ENCODE results near the gene BAZ2A.
"Not testable (repeated sequence)": the region's sequence is repeated elsewhere in the genome, so short reads cannot be mapped to it uniquely, and the experiment has no call there.

BAZ2A gene

DNA sequence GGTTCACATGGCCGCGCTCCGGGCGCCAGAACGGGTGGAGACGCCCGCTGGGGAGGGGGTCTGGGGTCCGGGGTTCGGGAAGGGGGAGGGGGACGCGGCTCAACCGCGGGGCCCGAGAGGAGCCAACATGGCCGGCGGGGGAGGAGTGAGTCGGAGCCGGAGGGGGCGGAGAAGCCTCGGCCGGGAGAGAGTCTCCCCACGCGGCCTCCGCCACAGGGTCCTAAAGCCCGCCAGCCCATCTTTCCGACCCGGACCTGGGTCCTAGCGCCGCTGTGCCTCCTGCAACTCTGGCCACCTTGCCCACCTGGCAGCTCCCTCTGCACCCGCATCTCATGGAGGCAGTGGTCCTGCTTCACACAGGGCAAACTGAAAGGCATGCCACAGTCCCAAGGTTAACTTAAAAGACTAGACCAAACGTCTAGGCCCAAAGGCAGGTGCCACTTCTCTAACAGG is at the start of gene BAZ2A:
Gene BAZ2A (minus strand): TSS at position 147 of the 453 bp plus-strand sequence. CDS start 12,796 bp downstream, outside the sequence.
- peak; percentile 68 to 75 for DNase-seq (ENCODE audit: low read depth in 2 of 2)

DNA sequence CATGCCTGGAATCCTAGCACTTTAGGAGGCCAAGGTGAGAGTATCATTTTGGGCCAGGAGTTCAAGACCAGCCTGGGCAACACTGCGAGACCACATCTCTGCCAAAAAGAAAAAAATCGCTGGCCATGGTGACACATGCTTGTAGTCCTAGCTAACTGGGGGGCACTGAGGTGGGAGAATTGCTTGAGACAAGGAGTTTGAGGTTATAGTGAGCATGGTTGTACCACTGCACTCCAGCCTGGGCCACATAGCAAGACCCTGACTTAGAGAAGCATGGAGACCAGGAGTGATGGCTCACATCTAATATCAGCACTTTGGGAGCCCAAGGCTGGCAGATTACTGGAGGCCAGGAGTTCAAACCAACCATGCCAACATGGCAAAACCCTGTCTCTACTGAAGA is 48.7 kb upstream of the BAZ2A start:
- DNase-seq (ENCODE audit: low read depth in 2 of 2) = no peak

DNA sequence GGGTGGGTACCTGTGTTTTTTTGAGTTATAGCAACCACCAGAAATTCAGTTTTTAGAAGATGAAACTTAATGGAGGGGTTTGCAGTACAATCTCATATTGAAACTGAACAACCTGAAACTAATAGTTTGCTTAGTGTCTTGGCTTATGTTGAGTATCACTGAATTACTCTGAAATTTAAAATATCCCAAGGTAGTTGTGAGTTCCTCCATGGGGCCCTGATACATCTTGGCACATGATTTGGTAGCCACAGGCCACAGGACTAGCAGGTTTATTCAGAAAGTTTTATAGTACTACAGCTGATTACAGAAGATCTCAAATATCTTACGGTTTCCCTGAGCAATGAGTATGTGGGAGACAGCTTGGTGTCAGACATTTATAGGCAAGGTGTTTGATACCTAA is 47.6 kb upstream of the BAZ2A start:
- no peak for DNase-seq (ENCODE audit: low read depth in 2 of 2)

DNA sequence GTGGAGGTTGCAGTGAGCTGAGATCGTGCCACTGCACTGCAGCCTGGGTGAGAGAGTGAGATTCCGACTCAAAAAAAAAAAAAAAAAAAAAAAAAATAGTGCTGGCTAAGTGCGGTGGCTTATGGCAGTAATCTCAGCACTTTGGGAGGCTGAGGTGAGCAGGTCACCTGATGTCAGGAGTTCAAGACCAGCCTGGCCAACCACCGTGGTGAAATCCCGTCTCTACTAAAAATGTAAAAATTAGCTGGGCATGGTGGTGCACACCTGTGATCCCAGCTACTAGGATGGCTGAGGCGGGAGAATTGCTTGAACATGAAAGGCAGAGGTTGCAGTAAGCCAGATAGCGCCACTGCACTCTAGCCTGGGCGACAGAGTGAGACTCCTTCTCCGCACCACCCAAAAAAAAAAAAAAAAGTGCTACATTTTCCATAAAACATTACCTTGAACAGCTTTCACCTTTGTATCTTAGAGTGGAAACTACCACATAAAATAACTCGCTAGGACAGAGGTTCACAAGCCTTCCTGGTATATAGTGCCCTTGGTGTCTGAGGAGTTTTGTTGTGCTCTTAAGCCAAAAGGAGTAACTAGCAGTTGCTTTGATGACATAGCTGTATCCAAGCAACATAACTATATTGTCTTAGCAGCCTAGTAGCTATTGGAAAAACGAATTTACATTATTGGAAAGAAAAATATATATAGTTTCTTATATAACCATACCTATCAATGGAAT is 46.9 kb upstream of the BAZ2A start:
- DNase-seq (ENCODE audit: low read depth in 2 of 2) = no peak

DNA sequence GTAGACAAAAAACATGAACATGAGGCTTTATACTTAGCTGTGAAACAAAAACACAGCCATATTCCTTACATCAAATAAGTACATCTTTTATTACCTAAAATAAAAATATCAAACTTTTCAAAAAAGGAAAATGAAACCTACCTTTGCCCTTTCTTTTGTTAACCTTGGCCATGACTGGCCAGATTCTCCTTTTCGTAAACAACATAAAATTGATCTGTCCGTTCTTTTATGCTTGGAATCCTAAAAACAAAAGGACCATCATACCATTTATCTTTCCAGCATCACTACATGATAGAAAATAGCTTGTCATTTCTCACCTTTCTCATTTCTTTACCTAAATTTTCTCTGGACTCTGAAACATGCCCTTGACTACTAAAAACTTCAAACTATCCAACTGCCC is 41.5 kb upstream of the BAZ2A start:
- no peak for DNase-seq (ENCODE audit: low read depth in 2 of 2)

DNA sequence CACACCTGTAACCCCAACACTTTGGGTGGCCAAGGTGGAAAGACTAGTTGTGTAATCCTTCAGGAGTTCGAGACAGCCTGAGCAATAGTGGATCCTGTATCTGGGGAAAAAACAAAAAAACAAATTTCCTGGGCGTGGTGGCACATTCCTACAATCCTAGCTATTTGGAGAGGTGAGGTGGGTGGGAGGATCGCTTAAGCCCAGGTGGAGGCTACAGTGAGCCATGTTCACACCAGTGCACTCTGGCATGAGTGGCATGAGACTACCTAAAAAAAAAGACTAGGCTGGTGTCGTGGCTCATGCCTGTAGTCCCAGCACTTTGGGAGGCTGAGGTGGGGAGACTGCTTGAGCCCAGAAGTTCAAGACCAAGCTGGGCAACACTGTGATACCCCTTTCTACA is 40.7 kb upstream of the BAZ2A start:
- no peak for DNase-seq (ENCODE audit: low read depth in 2 of 2)

DNA sequence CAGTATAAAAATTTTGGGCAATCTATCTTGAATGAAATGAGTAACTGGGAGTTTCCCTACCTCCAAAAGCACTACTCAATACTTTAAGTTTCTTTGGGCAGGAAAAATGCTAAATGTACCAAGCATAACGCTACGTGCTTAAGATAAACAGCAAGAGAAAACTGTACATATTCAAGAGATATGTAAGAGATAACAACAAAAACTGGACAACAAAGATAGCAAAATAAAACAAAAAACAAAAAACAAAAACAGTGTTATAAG is 38.0 kb upstream of the BAZ2A start:
- no peak for DNase-seq (ENCODE audit: low read depth in 2 of 2)

DNA sequence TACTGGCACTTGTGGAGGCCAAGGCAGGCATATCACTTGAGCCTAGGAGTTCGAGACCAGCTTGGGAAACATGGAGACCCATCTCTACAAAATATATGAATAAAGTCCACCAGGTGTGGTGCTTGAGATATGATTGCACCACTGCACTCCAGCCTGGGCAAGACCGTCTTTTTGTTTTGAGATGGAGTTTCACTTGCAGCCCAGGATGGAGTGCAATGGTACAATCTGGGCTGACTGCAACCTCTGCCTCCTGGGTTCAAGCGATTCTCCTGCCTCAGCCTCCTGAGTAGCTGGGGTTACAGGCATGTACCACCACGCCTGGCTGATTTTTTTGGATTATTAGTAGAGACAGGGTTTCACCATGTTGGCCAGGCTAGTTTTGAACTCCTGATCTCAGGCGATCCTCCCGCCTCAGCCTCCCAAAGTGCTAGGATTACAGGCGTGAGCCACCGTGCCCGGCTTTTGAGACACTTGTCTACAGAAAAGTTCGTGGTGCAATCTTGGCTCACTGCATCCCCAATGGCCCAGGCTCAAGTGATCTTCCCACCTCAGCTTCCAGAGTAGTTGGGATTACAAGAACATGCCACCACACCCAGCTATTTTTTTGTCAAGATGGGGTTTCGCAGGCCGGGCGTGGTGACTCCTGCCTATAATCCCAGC is 32.0 kb upstream of the BAZ2A start:
- DNase-seq (ENCODE audit: low read depth in 2 of 2) = no peak

DNA sequence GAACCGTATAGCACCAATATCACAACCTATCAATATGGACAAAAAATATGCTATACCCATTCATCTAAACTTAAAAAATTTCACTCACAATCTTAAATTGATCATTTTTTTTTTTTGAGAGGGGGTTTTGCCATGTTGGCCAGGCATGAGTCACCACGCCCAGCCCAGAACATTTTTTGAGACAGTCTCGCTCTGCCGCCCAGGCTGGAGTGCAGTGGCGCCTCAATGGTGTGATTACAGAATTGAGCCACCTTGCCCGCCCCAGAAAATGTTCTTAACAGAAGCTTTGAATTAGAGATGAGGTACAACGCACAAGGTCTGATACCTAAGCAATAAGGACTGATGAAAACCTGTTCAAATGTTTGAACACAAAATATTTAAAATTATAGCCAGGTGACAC is 31.4 kb upstream of the BAZ2A start:
- DNase-seq (ENCODE audit: low read depth in 2 of 2) = no peak

DNA sequence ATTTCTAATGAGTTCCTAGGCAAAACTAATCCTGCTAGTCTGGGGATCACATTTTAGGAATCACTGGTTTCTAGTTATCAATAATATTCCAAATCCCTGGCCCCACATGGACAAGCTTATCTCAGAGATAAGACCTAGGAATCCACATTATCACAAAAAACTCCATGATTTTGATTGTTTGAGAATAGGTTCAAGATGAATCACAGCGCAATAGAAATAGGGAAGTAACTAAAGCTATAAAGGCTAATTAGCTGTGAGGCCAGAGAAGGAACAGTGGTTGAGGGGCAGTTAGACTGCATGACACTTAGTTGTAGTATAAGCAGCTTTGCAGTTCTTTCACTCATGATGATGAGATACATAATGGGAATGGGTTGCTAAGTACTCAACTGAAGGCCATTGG is 28.8 kb upstream of the BAZ2A start:
- no peak for DNase-seq (ENCODE audit: low read depth in 2 of 2)

DNA sequence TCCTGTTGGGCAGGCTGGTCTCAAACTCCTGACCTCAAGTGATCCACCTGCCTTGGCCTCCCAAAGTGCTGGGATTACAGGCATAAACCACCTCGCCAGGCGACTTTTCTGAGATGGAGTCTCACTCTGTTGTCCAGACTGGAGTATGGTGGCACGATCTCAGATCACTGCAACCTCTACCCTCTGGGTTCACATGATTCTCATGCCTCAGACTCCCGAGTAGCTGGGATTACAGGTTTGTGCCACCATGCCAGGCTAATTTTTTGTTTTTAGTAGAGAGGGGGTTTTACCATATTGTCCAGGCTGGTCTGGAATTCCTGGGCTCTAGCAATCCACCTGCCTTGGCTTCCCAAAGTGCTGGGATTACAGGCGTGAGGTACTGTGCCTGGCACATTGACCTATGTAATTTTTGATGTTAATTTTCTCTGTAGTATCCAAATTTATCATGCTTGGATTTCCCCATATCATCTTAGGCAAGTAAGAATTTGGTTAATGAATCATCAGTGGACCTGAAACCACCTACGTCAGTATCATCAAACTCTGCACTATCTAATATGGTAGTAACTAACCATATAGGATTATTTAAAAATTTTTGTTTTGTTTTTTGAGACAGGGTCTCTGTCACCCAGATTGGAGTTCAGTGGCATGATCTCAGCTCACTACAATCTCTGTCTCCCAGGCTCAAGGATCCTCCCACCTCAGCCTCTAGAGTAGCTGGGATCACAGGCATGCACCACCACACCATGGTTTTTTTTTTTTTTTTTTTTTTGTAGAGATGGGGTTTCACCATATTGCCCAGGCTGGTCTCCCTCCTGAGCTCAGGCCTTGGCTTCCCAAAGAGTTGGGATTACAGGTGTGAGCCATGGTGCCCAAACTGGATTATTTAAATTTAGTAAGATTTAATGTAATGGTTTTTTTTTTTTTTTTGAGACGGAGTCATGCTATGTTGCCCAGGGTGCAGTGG is 27.6 kb upstream of the BAZ2A start:
- no peak for DNase-seq (ENCODE audit: low read depth in 2 of 2)

DNA sequence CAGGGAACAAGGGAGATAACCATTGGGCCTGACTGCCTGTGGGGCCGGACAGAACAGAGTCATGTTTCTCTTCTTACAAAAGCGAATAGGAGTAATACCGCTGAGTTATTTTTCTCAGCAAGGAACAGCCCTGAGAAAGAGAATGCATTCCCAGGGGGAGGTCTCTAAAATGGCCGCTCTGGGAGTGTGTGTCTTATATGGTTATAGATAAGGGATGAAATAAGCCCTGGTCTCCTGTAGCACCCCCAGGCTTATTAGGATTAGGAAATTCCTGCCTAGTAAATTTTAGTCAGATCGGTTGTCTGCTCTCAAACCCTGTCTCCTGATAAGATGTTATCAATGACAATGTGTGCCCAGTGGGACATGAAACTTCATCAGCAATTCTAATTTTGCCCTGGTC is 23.7 kb upstream of the BAZ2A start:
- not testable (repeated sequence) for DNase-seq (ENCODE audit: low read depth in 2 of 2)

DNA sequence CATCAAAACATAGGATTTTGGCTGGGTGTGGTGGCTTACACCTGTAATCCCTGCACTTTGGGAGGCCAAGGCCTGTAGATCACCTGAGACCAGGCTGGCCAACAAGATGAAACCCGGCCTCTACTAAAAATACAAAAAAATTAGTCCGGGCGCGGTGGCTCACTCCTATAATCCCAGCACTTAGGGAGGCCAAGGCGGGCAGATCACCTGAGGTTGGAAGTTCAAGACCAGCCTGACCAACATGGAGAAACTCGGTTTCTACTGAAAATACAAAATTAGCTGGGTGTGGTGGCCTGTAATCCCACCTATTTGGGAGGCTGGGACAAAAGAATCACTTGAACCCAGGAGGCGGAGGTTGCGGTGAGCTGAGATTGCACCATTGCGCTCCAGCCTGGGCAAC is 17.9 kb upstream of the BAZ2A start:
- DNase-seq (ENCODE audit: low read depth in 2 of 2) = not testable (repeated sequence)

DNA sequence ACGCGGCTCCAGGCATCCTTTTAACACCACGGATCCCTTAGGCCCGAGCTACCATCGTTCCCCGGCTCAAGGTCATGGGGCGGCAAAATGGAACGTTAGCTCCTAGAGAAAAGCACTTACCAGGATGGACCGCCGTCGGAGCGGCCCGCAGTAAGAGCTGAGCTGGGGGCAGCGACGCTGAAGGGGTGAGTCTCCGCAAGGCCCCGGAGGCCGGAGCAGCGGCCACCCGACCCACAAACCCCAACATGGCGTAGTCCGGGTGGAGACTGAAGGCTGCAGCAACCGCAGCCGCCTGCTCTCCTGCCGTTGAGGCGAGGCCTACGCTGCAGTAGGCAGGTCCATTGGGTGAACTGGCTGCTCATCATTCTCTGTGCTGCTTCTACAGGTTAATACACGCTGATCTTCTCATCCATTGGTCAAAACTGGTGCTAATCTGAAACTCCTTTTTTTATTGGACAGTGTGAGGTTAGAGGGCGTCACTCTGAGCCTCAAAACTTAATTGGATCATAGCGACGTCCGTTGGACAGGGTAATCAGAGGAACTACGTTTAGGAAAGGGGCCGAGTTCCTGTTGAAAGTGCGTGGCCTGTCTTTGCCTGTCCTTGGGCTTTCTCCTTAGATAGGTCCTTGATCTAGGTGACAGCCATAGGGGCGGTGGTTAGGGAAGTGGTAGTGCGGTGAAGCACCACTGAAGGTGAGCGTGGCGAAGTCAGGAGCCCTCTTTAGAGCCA is 15.8 kb upstream of the BAZ2A start, which contains the start of gene ATP5F1B:
Gene ATP5F1B (minus strand): TSS at position 268 of the 730 bp plus-strand sequence. CDS start 21 bp downstream, at position 247.
- peak; percentile 70 to 77 for DNase-seq (ENCODE audit: low read depth in 2 of 2)

DNA sequence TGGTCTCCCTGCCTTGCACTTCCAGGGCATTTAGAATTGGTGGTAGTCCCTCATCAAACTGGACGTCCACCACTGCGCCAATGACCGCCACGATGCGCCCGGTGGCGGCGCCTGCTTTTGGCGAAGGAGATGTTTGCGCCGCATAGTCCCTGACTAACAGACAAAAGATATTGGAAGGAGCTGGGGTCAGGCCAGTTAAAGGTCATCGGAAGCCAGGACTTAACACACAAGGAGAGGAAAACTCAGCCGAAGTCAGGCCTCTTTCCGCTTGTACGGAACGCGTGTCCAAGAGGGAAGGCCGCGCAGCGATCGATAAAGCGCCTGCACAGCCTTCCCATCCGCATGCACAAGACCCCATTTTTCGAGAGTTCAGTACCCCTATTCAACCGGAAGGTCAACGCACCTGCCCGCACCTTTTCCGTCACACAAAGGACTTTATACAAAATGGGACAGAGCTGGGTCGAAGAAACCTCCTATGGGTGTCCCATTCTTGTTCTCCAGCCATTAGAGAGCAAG is 15.1 kb upstream of the BAZ2A start:
- DNase-seq (ENCODE audit: low read depth in 2 of 2) = no peak

DNA sequence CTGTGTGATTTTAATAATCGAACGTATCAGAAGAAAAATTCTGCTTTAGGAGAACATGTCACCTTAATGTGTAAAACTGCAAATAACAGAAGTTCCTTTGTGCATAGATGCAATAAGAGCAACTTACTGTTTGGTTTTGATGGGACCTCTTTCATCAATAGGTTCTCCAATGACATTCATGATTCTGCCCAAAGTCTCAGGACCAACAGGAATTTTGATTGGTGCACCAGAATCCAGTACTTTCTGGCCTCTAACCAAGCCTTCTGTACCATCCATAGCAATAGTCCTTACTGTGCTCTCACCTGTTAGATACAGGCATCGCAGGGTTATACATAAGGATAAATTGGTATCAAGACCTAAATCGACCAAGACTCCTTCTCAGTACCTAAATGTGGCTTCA is 14.5 kb upstream of the BAZ2A start:
- DNase-seq (ENCODE audit: low read depth in 2 of 2) = no peak

DNA sequence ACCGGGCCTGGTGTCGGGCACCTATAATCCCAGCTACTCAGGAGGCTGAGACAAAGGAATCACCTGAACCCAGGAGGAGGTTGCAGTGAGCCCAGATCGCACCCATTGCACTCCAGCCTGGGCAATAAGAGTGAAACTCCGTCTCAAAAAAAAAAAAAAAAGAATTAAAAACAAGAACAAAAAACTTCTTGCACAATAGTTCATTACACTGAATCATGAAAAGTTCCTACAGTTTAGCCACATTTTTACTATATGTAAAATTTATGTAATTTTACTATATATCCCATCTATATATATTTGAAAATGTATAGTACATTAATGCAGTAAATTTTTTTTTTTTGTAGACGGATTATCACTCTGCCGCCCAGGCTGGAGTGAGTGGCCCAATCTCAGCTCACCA is 11.1 kb upstream of the BAZ2A start:
- no peak for DNase-seq (ENCODE audit: low read depth in 2 of 2)

DNA sequence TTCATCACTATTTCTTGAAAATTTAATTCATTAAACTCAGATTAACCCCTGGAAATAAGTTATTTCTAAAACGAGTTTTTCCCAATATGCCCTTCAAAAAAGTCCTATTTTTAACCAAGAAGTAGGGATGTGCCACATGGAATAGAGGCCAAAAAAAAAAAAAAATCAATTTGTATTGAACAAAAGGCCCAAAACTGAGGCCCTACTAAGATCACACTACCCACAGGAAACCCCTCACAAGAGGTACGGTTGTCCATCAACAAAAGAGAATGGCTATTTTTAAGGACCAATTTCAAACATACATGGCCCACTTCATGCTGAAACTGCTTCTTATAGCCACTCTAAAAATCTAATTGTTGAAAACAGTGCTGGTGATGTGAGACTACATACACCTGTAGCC is 7.5 kb upstream of the BAZ2A start:
- no peak for DNase-seq (ENCODE audit: low read depth in 2 of 2)

DNA sequence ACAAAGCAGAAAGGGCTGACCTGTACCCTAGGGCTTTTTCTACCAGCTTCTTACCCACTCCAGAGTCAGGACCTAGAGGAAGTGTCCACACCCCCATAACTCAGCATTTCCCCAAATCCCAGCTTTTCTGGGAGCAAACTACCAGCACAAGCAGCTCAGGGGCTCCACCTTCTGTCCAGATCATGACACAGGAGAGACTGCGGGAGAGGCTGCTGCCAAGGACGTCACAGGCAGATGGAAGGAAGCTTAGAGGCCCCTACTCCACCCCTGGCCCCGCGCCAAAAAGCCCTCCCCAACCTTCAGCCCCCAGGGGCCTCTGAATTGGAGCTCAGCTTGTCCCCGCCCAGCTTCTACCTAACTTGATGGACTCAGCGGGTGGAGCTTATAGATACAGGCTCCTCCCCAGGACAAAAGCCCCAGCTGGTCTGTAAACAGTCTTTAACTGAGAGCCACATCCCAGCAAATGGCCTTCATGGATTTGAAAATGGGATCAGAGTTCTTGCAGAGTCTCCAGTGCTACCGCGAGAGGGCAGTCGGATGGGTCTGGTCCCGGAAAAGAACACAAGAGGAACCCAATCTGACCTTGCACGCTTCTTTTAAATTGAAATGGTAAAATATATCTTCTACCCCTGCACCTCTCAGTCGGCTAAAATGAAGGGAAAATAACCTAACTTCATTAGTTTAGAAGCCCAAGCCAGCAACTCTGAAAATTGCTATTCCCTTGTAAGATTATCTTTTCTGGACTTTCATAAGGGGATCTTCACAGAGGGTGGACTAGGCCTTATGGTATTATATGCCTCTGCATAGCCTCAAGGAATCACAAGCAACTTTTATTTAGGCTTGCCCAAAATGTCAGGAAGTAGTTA is 6.8 kb upstream of the BAZ2A start:
- peak; percentile 81 to 90 for DNase-seq (ENCODE audit: low read depth in 2 of 2)
